HG03432 (cell line): ENCODE data around the gene PLEKHG7.

Source experiments
- ATAC-seq: cut with Tn5 transposase; IDR thresholded peaks from one replicate; pipeline ENCODE4 v1.9.1; 2021; ENCODE audit warnings: mild to moderate bottlenecking, moderate library complexity; ENCODE audit not compliant: unreplicated experiment

Gene PLEKHG7

DNA sequence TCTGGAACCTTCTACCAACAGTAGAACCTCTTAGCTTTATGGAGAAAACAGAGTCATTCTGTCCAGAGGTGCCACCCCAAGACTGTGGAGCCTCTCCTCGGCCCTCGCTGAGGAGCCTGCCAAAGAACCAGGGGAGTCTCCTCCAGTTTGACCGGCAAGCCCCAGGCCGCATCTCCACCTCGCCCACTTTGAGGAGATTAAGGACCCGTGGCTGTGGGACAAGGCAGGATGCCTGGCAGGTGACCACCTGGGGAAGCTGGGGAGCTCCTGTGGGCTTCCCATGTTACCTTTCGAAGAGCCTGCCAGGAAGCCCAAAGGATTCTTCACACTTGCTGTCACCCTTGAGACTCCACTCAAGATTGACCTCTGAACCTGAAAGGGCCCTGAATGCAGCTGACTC, 3.8 kb downstream of the PLEKHG7 start:
- no peak for ATAC-seq

- no peak for ATAC-seq
Observed at GRCh38 chr12:92707926-92708325, 5.1 kb downstream of the PLEKHG7 start.

DNA sequence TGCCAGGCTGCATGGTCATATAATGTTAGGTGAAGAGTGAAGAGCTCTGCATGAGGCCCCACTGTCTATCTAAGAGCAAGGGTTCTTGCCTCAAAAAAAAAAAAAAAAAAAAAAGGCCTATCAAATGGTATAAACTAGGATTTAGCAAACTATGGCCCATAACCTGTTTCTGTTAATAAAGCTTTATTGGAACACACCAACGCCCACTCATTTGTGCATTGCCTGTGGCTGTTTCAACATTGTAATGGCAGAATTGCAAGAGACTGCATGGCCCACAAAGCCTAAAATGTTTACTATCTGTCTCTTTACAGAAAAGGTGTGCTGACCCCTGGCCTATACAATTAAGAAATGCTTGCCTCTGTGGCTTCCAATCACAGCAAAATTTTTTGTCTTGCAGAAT, 12.8 kb downstream of the PLEKHG7 start:
- no peak for ATAC-seq

GRCh38 chr12:92717202-92717601, 14.4 kb downstream of the PLEKHG7 start:
- ATAC-seq = no peak

DNA sequence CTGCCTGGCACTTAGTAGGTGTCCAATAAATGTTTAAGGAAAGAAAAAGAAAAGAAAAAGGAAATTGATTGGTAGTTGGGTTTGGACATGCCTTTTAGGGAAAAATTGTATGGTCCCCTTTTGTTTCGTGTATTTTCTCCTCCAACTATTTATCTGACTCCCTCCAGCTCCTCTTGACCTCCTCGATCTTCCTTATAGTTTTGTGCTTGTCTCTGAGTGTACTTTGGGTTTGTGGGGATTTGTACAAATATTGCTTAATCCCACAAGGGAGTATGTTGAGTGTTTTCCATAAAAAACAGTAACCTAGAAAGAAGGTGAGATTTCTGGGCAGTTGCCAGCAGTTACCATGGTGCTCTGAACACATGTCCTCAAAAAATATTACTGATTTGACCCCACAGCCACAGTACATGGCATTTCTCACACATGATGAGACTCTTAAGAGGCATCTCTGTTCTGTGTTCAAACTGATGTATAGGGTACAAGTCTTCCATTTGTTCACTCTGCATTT, 15.7 kb downstream of the PLEKHG7 start:
- no peak for ATAC-seq

DNA sequence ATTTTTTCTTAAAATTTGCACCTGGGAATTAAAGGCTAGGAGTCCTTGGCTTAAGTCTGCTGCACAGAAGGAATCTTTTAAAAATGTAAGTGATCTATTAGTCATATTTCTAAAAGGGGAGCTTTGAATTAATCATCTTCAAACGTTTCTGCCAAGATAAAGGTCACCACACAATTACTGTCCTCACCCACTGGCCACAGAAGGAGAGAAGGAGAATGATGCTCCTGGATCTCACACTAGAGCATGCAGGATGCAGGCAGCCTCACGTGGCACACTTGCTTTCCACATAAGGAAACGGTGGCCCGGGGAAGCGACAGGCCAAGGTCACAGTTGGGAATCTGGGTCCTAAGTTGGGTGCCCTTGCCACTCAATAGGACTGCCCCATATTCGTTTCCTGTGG, 16.9 kb downstream of the PLEKHG7 start:
- no peak for ATAC-seq

GRCh38 chr12:92721130-92721529, 18.3 kb downstream of the PLEKHG7 start:
- ATAC-seq = no peak

DNA sequence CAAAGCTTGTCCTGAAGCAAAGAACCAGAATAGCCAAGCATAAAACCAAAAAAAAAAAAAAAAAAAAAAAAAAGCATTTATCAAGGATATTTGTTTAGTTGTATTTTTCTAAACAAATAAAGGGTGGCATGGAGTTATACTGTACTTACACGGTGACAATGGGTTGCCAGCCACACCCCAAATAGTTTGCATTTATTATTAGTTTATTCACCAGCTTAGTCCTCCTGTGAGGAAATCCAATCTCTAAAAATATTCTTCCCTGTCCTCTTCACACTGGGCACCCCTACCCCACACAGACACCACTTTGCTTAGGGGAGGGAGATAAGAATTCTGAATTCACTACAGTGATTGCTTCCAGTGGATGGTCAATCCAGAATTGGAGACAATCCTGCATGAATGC, 18.9 kb downstream of the PLEKHG7 start:
- ATAC-seq = no peak

- ATAC-seq = no peak
Observed at GRCh38 chr12:92722897-92723296, 20.1 kb downstream of the PLEKHG7 start.

DNA sequence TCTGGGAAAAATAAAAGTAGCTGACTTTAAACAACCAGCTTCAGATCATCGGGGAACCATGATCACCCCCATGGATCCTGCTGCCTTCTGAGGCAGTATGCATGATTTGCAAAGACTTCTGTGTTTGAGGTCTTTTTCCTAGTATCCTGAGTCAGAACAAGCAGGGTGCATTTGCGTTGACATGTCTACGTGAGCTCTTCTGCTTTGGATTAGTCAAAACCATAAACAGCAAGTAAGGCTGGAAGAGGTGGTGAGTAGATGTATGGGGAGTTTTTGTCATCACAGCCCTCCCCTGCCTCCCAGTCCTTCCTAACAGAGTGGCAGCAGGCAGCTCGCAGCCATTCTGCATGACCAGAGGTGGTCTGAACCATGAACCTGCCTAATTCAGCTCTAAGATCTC, 24.1 kb downstream of the PLEKHG7 start:
- ATAC-seq = no peak

DNA sequence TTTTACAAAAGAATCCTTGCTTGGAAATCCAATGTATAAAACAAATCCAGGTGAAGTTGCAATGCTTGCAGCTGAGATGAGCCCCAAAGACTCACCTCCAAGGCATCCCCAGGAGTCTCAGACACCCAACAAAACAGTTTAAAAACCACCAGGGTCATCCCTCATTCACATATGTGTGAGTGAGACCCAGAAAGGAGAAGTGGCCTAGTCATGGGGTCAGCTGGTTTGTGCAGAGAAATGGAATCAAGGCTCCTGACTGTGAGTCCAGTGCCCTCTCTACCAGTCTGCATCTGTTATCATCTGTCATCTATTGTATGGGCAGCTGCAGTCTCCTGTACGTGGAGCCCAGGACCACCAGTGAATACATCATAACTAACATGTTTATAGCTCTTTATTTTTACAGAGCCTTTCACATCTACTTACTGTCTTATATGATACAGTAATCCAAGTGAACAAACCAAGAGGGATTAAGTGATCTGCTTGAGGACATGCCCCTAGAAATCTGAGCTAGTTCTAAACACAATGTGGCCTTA, 27.1 kb downstream of the PLEKHG7 start:
- no peak for ATAC-seq

GRCh38 chr12:92730758-92731157, 28.0 kb downstream of the PLEKHG7 start:
- ATAC-seq = no peak

GRCh38 chr12:92732216-92732615, 29.4 kb downstream of the PLEKHG7 start:
- no peak for ATAC-seq

GRCh38 chr12:92732716-92733115, 29.9 kb downstream of the PLEKHG7 start:
- ATAC-seq = no peak

- no peak for ATAC-seq
Observed at GRCh38 chr12:92733181-92733580, 30.4 kb downstream of the PLEKHG7 start.

DNA sequence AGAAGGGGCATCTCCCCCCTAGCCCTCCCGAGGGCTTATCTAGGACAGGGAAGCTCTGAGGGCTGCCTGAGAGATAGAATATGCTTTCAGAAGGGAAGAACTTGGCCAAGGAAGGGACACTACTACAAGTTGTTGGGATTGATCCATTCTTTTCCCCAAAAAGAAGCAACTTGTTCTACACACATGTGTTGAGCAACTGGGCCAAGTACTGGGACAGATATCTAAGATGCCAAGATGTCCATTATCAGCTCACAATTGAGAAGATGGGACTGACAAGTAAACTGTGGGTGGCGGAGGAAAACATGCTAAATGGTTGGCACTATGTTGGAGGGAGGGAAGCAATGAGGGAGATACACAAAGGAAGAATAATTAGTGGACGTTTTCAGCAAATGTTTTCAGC, 30.9 kb downstream of the PLEKHG7 start:
- ATAC-seq = no peak

GRCh38 chr12:92735131-92735721, 32.4 kb downstream of the PLEKHG7 start:
- no peak for ATAC-seq

GRCh38 chr12:92736605-92737004, 33.8 kb downstream of the PLEKHG7 start:
- ATAC-seq = no peak

GRCh38 chr12:92737855-92738850, 35.4 kb downstream of the PLEKHG7 start:
- ATAC-seq = no peak

DNA sequence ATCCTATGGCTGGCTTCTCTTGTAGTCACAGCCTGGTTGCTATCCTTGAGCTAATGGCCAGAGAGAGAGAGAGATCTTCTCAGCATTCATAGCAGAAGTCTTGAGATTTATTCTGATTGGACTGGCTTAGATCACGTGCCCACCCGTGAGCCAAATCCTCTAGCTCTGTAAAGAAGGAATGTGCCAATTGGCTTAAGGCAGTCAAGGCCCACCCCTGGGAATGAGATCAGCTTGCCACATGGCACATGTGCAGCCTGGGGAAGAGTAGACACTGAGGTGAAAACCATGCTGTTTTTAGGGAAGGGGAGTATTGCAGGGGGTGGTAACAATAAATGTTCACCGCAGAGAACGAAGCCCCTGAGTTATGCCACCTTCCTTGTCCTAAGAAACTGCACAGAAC, 36.3 kb downstream of the PLEKHG7 start:
- ATAC-seq = no peak

GRCh38 chr12:92740411-92740810, 37.6 kb downstream of the PLEKHG7 start:
- ATAC-seq = no peak

DNA sequence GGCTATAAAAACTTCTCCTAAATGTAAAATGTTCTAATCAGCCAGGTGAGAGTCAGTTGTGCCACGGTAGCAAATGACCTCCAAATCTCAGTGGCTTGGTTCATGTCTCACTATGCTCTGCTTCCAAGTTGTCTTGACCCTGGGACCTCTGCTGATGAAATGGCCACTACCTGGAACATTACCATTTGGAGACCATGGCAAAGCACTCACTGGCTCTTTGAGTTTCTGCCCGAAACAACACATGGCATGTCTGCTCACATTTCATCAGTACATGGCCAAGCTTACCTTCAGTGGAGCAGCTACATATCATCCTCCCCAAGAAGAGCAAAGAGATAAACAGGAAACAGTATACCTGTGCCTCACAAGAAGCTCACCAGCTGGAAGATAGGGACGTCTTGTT, 40.2 kb downstream of the PLEKHG7 start:
- ATAC-seq = no peak
